CD1c-positive myeloid dendritic cell (primary cell): ENCODE measurements around the gene ANKRD36B.
"Not testable (repeated sequence)": the region's sequence is repeated elsewhere in the genome, so short reads cannot be mapped to it uniquely, and the experiment has no call there.

Source experiments
- DNase-seq: peaks from one replicate; pipeline ENCODE4 v3.0.0-alpha.2; 2016; ENCODE audit errors: extremely low spot score

ANKRD36B gene

GRCh38 chr2:97589598-97590510 lies at the start of gene ANKRD36B:
Gene ANKRD36B, minus strand, starts transcription at chr2:97589877. Its CDS starts 192 bp downstream, at chr2:97589685.
- peak; percentile 78 for DNase-seq

GRCh38 chr2:97626049-97626430 lies 36.4 kb upstream of the ANKRD36B start:
- DNase-seq: not testable (repeated sequence)

GRCh38 chr2:97625354-97626048 lies 35.8 kb upstream of the ANKRD36B start:
- not testable (repeated sequence) for DNase-seq

GRCh38 chr2:97622976-97623375 lies 33.3 kb upstream of the ANKRD36B start:
- not testable (repeated sequence) for DNase-seq

GRCh38 chr2:97620492-97620891 lies 30.8 kb upstream of the ANKRD36B start:
- not testable (repeated sequence) for DNase-seq

GRCh38 chr2:97618939-97619827 lies 29.5 kb upstream of the ANKRD36B start:
- peak; percentile 35 for DNase-seq

- peak; percentile 26 for DNase-seq
Measured at GRCh38 chr2:97617911-97618310, 28.2 kb upstream of the ANKRD36B start.

- not testable (repeated sequence) for DNase-seq
Measured at GRCh38 chr2:97615746-97616145, 26.1 kb upstream of the ANKRD36B start.

GRCh38 chr2:97611895-97612294 lies 22.2 kb upstream of the ANKRD36B start:
- DNase-seq: not testable (repeated sequence)

- not testable (repeated sequence) for DNase-seq
Measured at GRCh38 chr2:97608745-97609144, 19.1 kb upstream of the ANKRD36B start.

GRCh38 chr2:97605524-97606339 lies 16.1 kb upstream of the ANKRD36B start:
- not testable (repeated sequence) for DNase-seq

- DNase-seq: not testable (repeated sequence)
Measured at GRCh38 chr2:97605109-97605508, 15.4 kb upstream of the ANKRD36B start.

GRCh38 chr2:97601537-97601936 lies 11.9 kb upstream of the ANKRD36B start:
- not testable (repeated sequence) for DNase-seq

GRCh38 chr2:97596180-97596579 lies 6.5 kb upstream of the ANKRD36B start:
- not testable (repeated sequence) for DNase-seq

GRCh38 chr2:97593520-97593919 lies 3.8 kb upstream of the ANKRD36B start:
- not testable (repeated sequence) for DNase-seq

- peak; percentile 95 for DNase-seq
Measured at GRCh38 chr2:97590515-97591394, 1.1 kb upstream of the ANKRD36B start.

GRCh38 chr2:97589257-97589597 lies 450 bp downstream of the ANKRD36B start:
- DNase-seq: not testable (repeated sequence)

- DNase-seq: not testable (repeated sequence)
Measured at GRCh38 chr2:97565674-97566073, 24.0 kb downstream of the ANKRD36B start.

- DNase-seq: not testable (repeated sequence)
Measured at GRCh38 chr2:97552406-97552805, 37.3 kb downstream of the ANKRD36B start.

- DNase-seq: not testable (repeated sequence)
Measured at GRCh38 chr2:97550498-97550897, 39.2 kb downstream of the ANKRD36B start.
